Mucosa of descending colon (tissue), 3 donors: Measurements from ENCODE around the gene APH1B. TPM values are rescaled to one million over a fixed set of nuclear protein-coding genes. Genes with fewer than 3 reads are reported as not detected.

Experiments
- ATAC-seq: fragments of 200-7000 bp; cut with Tn5 transposase; one replicate; pipeline ENCODE4 v1.9.1; 2020; ENCODE audit warnings: mild to moderate bottlenecking, moderate library complexity
- DNase-seq, 3 donors: peaks; one replicate each; pipeline ENCODE4 v3.0.0-alpha.2; 2020
- H3K36me3 ChIP-seq: fragments of 200-600 bp; one replicate; pipeline ENCODE4 v1.8.0; 2021; ENCODE audit warnings: low read depth, mild to moderate bottlenecking
- H3K4me1 ChIP-seq: fragments of 200-600 bp; one replicate; pipeline ENCODE4 v1.8.0; 2021; ENCODE audit warnings: low read depth, mild to moderate bottlenecking
- H3K4me3 ChIP-seq: fragments of 200-600 bp; one replicate; pipeline ENCODE4 v1.8.0; 2021; ENCODE audit warnings: mild to moderate bottlenecking
- H3K9me3 ChIP-seq: fragments of 200-600 bp; one replicate; pipeline ENCODE4 v1.8.0; 2021; ENCODE audit warnings: mild to moderate bottlenecking
- CTCF ChIP-seq: fragments of 200-600 bp; IDR thresholded peaks from one replicate; pipeline ENCODE4 v1.8.0; 2022; ENCODE audit warnings: antibody characterized with exemption, mild to moderate bottlenecking
- intact Hi-C, 2 donors: fragments of 100-400 bp; cut with DNase I in 1 of 2; cut with micrococcal nuclease in 1 of 2; formaldehyde crosslinking; loops; one replicate each; pipeline versions ENCODE4 v1.11.0 to v1.11.1; 2022; cut with DNase I, micrococcal nuclease
- total RNA-seq, 3 donors: library from RNA; stranded (reverse); fragmentation: NEBNext Ultra II Directional in 2 of 3; extraction: Animal tissue kit (Norgen Biotek cat#: 25700) in 2 of 3; gene quantifications; one replicate each; pipeline versions ENCODE4 v1.2.1 to v1.2.4, GENCODE V29; 2021 to 2023
- donor health status: DM: no; HTN: no; CAD: no; lungs with moderate emphysema.
- donor health status: DM: no; HTN: no; CAD: no.
- donor health status: DM: no; HTN: yes; CAD: no.

APH1B gene
- total RNA-seq, 3 donors from 2014 or later: 6.1 to 12.7 (median 11.4) TPM

- no peak for DNase-seq
- TF ChIP-seq CTCF: no peak
- H3K9me3 ChIP-seq: no peaks in the 10 kb centered on the region
- no peak for ATAC-seq
- intact Hi-C loops: no loop called here
- no peak overlapping the region for H3K4me3 ChIP-seq
- no peaks in the 10 kb centered on the region for H3K36me3 ChIP-seq
- no peaks in the 10 kb centered on the region for H3K4me1 ChIP-seq
Observed at GRCh38 chr15:63254991-63255390, 22.4 kb upstream of the APH1B start.

GRCh38 chr15:63255489-63255990, 21.9 kb upstream of the APH1B start:
- no peaks in the 10 kb centered on the region for H3K4me1 ChIP-seq

GRCh38 chr15:63256433-63257274, 20.8 kb upstream of the APH1B start:
- H3K4me3 ChIP-seq: no peak overlapping the region
- no peaks in the 10 kb centered on the region for H3K36me3 ChIP-seq
- no peak for DNase-seq
- ATAC-seq: no peak
- no peaks in the 10 kb centered on the region for H3K4me1 ChIP-seq
- no peak for TF ChIP-seq CTCF
- intact Hi-C loops: no loop called here
- H3K9me3 ChIP-seq: no peaks in the 10 kb centered on the region

More at GRCh38 chr15:63255489-63255990, 21.9 kb upstream of the APH1B start:
- intact Hi-C loops: no loop called here
- DNase-seq: no peak
- no peak for ATAC-seq
- no peak overlapping the region for H3K4me3 ChIP-seq
- TF ChIP-seq CTCF: no peak
- H3K36me3 ChIP-seq: no peaks in the 10 kb centered on the region
- no peaks in the 10 kb centered on the region for H3K9me3 ChIP-seq

GRCh38 chr15:63258658-63259057, 18.7 kb upstream of the APH1B start:
- DNase-seq: no peak
- Histone ChIP-seq H3K9me3 (no peaks in the 10 kb centered on the region), H3K36me3 (no peaks in the 10 kb centered on the region), H3K4me3 (no peak overlapping the region), H3K4me1 (no peaks in the 10 kb centered on the region)
- intact Hi-C loops: no loop called here
- ATAC-seq: no peak
- TF ChIP-seq CTCF: no peak

- H3K9me3 ChIP-seq: no peaks in the 10 kb centered on the region
- no peak overlapping the region for H3K4me3 ChIP-seq
- intact Hi-C loops: no loop called here
- no peaks in the 10 kb centered on the region for H3K4me1 ChIP-seq
- ATAC-seq (no peak), DNase-seq (no peak)
- H3K36me3 ChIP-seq: no peaks in the 10 kb centered on the region
- TF ChIP-seq CTCF: no peak
Observed at GRCh38 chr15:63260791-63261190, 16.6 kb upstream of the APH1B start.
